ENCODE measurements around the gene CYFIP2.
A peak's percentile ranks its signal among the peaks of the same experiment; 100 is the strongest.

The CYFIP2 gene

DNA sequence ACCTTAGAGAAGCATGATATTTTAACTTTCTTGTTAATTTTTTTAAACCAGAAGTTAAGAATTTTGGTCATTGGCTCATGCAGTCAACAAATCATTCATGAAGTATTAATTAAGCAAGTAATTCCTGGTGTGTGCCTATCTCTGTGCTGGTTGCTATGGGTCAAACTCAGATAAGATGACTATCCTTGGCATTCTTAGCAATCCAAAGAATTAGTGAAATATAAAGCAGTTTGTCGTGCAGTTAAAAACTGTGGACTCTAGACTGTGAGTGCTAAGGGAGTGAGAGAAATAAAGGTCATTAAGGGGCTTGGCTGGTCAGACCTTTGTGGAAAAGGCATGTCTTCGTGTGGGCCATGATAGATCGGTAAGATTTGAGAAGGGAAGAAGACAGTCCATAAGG lies 4.8 kb downstream of the CYFIP2 start:
- Mint-ChIP-seq H3K4me1 (peaks cover 76% of the 10 kb centered on the region), H3K36me3 (peaks cover 70% of the 10 kb centered on the region), H3K9me3 (no peaks in the 10 kb centered on the region), H3K27ac (peak overlapping the region; percentile 97), H3K4me3 (peak overlapping the region; percentile 88)
- no peak for ATAC-seq
- no peak for DNase-seq (ENCODE audit: low spot score in 2 of 2)

DNA sequence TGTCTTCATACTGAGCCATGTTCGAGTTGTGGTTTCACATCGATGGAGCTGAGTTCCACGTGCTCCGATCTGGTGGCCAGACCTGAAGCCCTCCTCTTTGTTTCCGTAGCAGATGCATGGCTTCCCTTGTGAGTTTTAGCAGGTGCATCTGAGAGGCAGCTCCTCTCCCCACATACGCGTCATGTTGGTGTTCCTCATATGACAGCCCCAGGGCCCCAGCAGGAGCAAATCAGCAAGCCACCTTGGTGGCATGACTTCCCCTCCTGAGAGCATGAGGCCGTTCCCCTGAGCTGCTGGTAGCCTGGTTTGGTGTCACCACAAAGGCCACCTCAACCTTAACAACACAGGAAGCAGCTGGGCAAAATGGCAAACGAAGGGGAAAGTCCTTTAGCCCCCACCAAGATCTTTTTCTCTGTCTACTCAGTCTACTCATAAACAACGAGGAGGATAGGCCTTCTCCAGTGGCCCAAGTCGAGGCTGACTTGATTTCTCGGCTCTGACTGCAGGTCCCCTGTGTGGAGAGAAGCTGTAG lies 5.9 kb downstream of the CYFIP2 start:
- H3K4me1 Mint-ChIP-seq, result peaks cover 80% of the 10 kb centered on the region
- ATAC-seq, result peak; percentile 92
- no peaks in the 10 kb centered on the region for H3K9me3 Mint-ChIP-seq
- H3K27ac Mint-ChIP-seq, result peak overlapping the region; percentile 97
- peaks cover 65% of the 10 kb centered on the region for H3K36me3 Mint-ChIP-seq
- H3K4me3 Mint-ChIP-seq, result peak overlapping the region; percentile 88
- peak; percentile 59 to 91 for DNase-seq (ENCODE audit: low spot score in 2 of 2)

DNA sequence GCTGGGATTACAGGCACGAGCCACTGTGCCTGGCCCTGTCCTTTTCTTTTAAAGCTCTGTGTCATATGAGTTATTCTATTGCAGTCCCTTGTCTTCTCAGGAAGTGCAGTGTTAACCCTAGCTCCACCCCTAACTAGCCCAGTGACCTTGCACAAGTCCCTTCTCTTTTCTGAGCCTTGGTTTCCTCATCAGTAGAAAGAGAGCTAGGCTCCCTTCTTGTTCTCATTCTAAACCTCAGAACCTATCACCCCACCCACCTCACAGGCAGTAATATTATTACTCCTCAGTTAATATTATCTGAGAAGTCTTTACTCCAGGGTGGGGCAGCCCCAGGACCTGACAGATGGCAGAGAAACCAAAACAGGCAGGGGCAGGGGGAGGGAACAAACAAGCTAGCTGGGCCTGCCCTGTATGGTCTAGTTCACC lies 7.2 kb downstream of the CYFIP2 start:
- H3K36me3 Mint-ChIP-seq, result peaks cover 66% of the 10 kb centered on the region
- H3K4me3 Mint-ChIP-seq, result peak overlapping the region; percentile 88
- H3K27ac Mint-ChIP-seq, result peak overlapping the region; percentile 97
- DNase-seq (ENCODE audit: low spot score in 2 of 2), result peak in 1 of 2 donors; percentile 74
- peak; percentile 69 for ATAC-seq
- peaks cover 76% of the 10 kb centered on the region for H3K4me1 Mint-ChIP-seq
- no peaks in the 10 kb centered on the region for H3K9me3 Mint-ChIP-seq

DNA sequence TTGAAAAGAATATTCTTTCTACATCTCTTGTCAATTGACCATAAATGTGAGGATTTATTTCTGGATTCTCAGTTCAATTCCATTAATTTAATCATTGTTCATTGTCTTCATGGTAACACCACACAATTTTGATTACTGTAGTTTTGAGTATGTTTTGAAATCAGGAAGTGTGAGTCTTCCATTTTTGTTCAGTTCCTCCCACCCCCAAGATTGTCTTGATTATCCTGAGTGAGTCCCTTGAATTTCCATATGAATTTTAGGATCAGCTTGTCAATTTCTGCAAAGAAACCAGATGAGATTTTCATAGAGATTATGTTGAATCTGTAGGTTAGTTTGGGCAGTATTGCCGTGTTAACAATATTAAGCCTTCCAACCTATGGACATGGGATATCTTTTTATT lies 9.5 kb downstream of the CYFIP2 start:
- Mint-ChIP-seq H3K4me1 (peaks cover 62% of the 10 kb centered on the region), H3K27ac (no peak overlapping the region), H3K36me3 (peaks cover 49% of the 10 kb centered on the region), H3K4me3 (no peak overlapping the region), H3K9me3 (no peaks in the 10 kb centered on the region)
- DNase-seq (ENCODE audit: low spot score in 2 of 2) (no peak), ATAC-seq (no peak)

DNA sequence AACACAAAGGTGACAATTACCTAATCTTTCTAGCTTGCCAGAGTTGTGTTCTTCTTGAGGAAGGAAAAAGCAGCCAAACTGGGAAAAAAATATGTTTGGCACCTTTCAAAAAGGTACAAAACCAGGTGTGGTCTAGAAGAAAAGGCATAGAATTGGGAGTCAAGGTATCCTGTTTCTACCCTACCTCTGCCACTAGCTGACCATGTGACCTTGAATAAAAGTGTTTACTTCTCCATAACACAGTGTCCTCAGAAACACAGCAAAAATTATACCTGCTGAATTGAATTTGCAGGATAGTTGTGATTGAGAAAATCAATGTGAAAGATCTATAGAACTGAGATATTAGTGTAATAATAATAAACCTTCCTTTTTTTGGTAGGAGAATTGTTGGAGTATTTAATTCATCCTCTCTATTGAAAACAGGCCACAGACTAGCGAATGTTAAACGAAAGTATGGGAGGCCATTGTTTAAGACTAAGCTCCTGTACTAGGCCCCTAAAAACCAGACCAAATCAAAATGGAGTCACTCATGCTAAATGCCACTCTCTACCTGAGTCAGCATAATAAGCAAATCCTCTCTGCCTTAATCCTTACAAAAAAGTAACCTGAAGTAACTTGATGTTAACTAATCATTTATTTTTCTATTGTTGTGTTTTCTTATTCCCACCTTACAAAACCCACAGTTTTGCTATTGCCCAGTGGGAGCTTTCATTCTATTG lies 12.6 kb downstream of the CYFIP2 start:
- Mint-ChIP-seq H3K27ac (no peak overlapping the region), H3K36me3 (peaks cover 35% of the 10 kb centered on the region), H3K9me3 (peaks cover 4% of the 10 kb centered on the region), H3K4me3 (no peak overlapping the region), H3K4me1 (peaks cover 61% of the 10 kb centered on the region)
- ATAC-seq (no peak), DNase-seq (ENCODE audit: low spot score in 2 of 2) (no peak)

DNA sequence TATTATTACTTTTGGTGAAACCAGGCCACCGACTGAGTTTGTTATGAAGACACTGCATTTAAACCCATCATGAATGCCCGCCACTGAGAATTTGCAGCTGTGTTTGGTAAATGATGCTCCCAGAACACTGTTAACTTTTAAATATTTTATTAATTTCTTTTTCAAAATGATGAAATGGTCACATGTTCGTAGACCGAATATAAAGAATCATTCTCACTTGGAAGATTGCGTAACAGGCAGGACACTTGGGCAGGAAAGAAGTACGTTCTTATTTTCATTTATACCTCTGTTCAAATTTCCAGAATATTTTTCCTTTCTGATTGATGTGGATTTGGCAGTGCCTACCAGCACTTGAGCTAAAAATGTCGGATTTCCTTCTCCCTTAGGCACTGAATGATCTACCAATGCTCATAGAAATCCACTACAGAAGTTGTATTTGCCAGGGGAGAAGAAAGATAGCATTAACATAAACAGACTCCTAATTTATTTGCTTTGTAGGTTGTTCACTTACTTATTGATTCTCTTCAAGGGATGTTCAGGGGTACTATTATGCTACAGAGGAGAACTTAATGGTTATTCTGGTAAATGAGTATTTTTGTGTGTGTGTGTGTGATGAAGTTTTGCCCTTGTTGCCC lies 13.8 kb downstream of the CYFIP2 start:
- Mint-ChIP-seq H3K4me3 (peak overlapping the region; percentile 21), H3K27ac (peak overlapping the region; percentile 80), H3K4me1 (peaks cover 67% of the 10 kb centered on the region), H3K36me3 (peaks cover 34% of the 10 kb centered on the region), H3K9me3 (peaks cover 4% of the 10 kb centered on the region)
- DNase-seq (ENCODE audit: low spot score in 2 of 2) (no peak), ATAC-seq (no peak)

DNA sequence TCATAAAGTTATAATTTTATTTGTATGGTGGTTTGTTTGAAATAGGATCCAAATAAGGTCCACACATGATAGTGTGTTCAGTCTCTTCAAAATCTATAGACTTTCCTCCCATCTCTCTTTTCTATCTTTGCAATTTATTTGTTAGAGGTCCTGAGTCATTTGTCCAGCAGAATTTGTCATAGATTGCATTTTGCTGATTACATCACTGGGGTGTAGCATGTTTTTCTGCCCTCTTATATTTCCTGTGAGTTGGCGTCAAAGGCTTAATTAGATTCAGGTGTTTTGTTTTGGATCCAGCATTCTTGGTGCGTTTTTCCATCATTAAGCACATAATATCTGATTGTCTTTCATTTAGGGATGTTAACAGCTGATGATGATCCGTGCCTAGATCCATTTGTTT lies 15.0 kb downstream of the CYFIP2 start:
- Mint-ChIP-seq H3K36me3 (peaks cover 45% of the 10 kb centered on the region), H3K9me3 (peaks cover 4% of the 10 kb centered on the region), H3K4me3 (peak overlapping the region; percentile 21), H3K4me1 (peaks cover 74% of the 10 kb centered on the region), H3K27ac (peak overlapping the region; percentile 80)
- peak; percentile 57 for ATAC-seq
- DNase-seq (ENCODE audit: low spot score in 2 of 2), result no peak

DNA sequence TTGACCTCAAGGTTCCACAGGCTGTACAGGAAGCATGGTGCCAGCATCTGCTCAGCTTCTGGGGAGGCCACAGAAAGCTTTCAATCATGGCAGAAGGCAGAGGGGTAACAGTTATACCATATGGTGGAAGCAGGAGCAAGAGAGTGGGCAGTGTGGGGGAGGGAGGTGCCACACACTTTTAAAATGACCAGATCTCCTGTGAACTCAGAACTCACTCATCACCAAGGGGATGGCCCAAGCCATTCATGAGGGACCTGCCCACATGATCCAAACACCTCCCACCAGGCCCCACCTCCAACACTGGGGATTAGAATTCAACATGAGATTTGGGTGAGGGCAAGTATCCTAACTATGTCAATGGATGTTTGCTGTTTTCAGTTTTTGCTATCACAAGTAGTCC lies 16.2 kb downstream of the CYFIP2 start:
- H3K36me3 Mint-ChIP-seq, result peaks cover 50% of the 10 kb centered on the region
- ATAC-seq, result peak; percentile 66

DNA sequence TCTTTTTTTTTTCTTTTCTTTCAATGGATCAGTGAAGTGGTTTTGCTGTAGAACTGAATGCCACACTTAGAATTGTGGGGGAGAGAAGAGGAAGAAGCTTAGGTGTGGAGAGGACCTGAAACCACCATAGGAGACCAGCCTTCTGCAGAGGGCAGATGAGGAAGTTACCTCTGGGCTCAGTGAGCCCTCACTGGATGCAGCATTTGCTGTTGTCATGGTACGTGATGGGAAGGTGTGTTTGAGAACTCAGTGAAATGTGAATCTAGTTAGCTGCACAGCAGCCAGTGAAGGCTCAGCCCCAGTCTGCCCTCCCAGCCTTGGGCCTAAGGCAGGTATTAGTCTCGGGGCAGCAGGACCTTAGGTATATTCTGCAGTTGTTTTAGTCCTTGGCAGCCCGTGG lies 17.5 kb downstream of the CYFIP2 start:
- Mint-ChIP-seq H3K36me3 (peaks cover 61% of the 10 kb centered on the region), H3K4me3 (peak overlapping the region; percentile 6), H3K27ac (peak overlapping the region; percentile 7), H3K9me3 (peaks cover 4% of the 10 kb centered on the region), H3K4me1 (peaks cover 63% of the 10 kb centered on the region)
- DNase-seq (ENCODE audit: low spot score in 2 of 2) (no peak), ATAC-seq (peak; percentile 72)

More for the DNA sequence above, 16.2 kb downstream of the CYFIP2 start:
- peaks cover 65% of the 10 kb centered on the region for H3K4me1 Mint-ChIP-seq
- DNase-seq (ENCODE audit: low spot score in 2 of 2), result no peak
- H3K27ac Mint-ChIP-seq, result peak overlapping the region; percentile 7
- H3K9me3 Mint-ChIP-seq, result peaks cover 4% of the 10 kb centered on the region
- H3K4me3 Mint-ChIP-seq, result no peak overlapping the region

DNA sequence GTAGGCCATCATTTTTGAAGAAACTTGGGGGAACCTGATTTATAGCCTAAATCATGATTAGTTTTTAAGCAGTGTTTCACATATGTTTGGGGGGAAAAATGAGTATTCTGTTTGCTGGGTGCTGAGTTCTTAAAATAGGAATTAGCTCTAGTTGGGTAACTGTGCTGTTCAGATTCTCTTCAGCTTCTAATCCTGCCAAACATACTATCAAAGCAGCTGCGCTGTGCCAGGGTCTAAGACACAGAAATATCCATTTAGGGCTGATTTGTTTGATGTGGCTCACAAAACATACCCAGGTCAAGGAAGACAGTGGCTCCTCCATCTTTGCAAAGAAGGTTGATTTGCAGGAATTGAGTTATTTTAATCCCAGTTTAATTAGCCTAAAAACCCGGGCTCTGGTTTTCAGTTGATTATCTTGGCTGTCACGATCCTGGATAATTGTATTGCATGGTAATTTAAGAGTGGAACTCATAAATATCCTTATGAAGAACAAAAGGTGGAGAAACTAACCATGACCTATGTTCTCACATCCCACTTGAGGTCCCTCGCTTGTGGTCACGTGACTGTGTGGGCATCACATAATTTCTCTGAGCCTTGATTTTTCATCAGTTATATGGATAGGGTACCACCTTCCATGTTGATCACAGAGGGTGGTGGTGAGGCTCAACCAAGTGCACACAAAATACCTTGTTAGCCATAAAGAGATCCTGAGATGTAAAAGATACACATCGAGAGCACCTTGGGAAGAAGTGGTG lies 18.7 kb downstream of the CYFIP2 start:
- no peak overlapping the region for H3K4me3 Mint-ChIP-seq
- peaks cover 65% of the 10 kb centered on the region for H3K4me1 Mint-ChIP-seq
- H3K36me3 Mint-ChIP-seq, result peaks cover 73% of the 10 kb centered on the region
- no peak for ATAC-seq
- H3K9me3 Mint-ChIP-seq, result peaks cover 4% of the 10 kb centered on the region
- peak overlapping the region; percentile 12 for H3K27ac Mint-ChIP-seq
- DNase-seq (ENCODE audit: low spot score in 2 of 2), result no peak

GRCh38 chr5:157285310-157286035 lies 19.6 kb downstream of the CYFIP2 start:
- Mint-ChIP-seq H3K9me3 (peaks cover 4% of the 10 kb centered on the region), H3K36me3 (peaks cover 76% of the 10 kb centered on the region), H3K4me1 (peaks cover 65% of the 10 kb centered on the region), H3K4me3 (no peak overlapping the region), H3K27ac (peak overlapping the region; percentile 12)
- DNase-seq (ENCODE audit: low spot score in 2 of 2) (no peak), ATAC-seq (no peak)

DNA sequence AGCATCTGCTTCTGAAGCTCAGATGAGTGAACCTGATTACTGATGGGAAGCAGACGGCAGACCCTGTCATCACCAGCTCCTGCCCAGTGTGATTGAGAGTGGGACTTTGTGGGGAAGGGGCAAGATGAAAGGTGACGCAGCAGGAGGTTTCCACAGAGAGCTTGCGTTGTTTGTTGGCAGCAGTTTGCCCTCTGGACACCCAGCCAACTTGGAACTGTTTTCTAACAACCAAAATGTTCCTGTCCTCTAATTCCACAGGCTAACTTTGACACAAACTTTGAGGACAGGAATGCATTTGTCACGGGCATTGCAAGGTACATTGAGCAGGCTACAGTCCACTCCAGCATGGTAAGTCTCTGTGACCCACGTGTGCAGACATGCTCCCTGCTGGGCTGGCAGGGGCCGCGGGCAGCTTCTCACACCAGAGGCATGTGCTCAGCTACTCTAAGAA lies 20.9 kb downstream of the CYFIP2 start:
- peaks cover 81% of the 10 kb centered on the region for H3K36me3 Mint-ChIP-seq

DNA sequence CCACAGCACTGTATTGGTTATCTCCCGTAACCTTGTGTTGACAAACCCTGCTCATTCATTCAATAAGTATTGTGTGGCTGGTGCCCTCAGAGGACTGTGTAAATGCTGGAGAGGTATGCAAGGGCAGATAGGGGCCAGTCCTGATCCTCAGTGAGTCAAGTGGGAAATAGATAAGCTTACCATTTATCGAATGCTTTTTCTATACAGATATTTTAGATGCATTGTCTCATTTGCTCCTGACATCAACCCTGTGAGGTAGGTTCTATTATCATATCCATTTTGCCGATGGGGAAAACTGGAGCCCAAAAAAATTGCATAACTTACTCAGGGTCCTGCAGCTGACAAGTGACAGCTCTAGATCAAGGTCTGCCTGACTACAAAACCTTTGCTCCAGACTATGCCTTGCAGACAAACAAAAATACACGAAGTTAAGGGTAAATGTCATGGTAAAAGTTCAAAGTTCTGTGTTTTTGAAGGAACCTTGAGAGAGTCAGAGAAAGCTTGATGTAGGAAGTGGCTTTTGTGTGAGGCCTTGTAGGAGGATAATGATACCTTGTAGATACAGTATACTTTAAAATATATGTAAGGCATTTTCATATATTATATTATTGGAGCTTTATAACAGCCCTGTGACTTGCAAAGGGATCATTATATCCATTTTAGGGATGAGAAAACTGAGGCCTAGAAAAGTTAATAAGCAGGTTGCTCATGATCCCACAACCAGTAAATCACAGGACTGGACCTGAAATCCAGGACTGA lies 22.7 kb downstream of the CYFIP2 start:
- Mint-ChIP-seq H3K27ac (peak overlapping the region; percentile 83), H3K4me1 (peaks cover 60% of the 10 kb centered on the region), H3K36me3 (peaks cover 95% of the 10 kb centered on the region), H3K9me3 (no peaks in the 10 kb centered on the region), H3K4me3 (no peak overlapping the region)
- DNase-seq (ENCODE audit: low spot score in 2 of 2), result no peak
- ATAC-seq, result no peak

More for the DNA sequence above, 20.9 kb downstream of the CYFIP2 start:
- no peak overlapping the region for H3K4me3 Mint-ChIP-seq
- ATAC-seq (no peak), DNase-seq (ENCODE audit: low spot score in 2 of 2) (no peak)
- peaks cover 3% of the 10 kb centered on the region for H3K9me3 Mint-ChIP-seq
- H3K27ac Mint-ChIP-seq, result peak overlapping the region; percentile 83
- H3K4me1 Mint-ChIP-seq, result peaks cover 66% of the 10 kb centered on the region

DNA sequence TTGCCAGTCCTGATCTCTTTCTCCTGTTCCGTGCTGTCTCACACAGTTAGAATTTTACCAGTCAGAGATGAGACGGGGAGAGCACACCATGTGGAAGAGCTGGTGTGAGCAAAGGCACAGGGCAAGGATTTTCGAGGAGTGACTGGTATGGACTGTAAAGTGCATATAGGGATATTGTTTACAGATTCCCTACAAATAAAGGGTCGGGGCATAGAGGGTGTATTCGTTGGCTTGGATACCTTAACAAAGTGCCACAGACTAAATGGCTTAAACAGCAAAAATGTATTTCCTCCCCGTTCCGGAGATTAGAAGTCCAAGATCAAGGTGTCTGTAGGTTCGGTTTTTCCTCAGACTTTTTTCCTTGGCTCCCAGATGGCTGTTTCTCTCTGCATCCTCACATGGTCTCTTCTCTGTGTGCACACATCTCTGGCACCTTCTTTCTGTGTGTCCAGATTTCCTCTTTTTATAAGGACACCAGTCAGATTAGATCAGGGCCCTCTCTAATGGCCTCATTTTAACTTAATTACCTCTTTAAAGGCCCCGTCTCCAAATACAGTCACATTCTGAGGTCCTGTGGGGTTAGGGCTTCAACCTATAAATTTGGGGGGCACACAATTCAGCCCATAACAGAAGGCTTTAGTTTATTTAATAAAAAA lies 23.4 kb downstream of the CYFIP2 start:
- Mint-ChIP-seq H3K27ac (peak overlapping the region; percentile 83), H3K4me3 (no peak overlapping the region), H3K36me3 (peaks cover 98% of the 10 kb centered on the region), H3K4me1 (peaks cover 58% of the 10 kb centered on the region), H3K9me3 (no peaks in the 10 kb centered on the region)
- ATAC-seq (no peak), DNase-seq (ENCODE audit: low spot score in 2 of 2) (no peak)

Data from stimulated activated effector memory CD8-positive, alpha-beta T cell treated with anti-CD3 and anti-CD28 coated beads, Interleukin-12 subunit alpha, Interleukin-12 subunit beta, amount 100 ng/mL, for 72 hours (primary cell).